ENCODE results near the gene NISCH.

NISCH gene

GRCh38 chr3:52447512-52448355 lies 7.7 kb upstream of the NISCH start:
- DNase-seq (ENCODE audit: low read depth): no peak

GRCh38 chr3:52450489-52451236 lies 4.7 kb upstream of the NISCH start:
- no peak for DNase-seq (ENCODE audit: low read depth)

GRCh38 chr3:52451237-52452083 lies 3.9 kb upstream of the NISCH start:
- no peak for DNase-seq (ENCODE audit: low read depth)

DNA sequence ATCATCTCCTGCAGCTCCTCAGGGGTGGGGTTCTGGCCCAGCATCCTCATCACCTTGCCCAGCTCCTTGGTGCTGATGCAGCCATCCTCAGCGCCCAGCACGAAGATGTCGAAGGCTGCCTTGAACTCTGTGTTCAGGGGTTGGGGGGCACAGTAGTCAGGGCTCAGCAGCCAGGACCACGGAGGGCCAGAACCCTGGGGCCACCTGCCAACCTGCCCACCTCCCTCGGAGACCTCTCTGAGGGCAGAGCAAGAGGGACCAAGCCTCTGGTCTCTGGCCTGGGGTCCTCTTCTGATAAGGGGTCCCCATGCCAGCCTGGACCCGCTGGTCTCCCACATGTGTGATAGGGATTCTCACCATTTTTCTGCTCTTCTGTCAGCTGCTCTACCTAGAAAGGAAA lies 3.3 kb upstream of the NISCH start:
- DNase-seq (ENCODE audit: low read depth): no peak

- no peak for DNase-seq (ENCODE audit: low read depth)
These were observed 2.7 kb upstream of the NISCH start for GRCh38 chr3:52452570-52453221.

GRCh38 chr3:52453496-52454249 lies 1.7 kb upstream of the NISCH start, which contains the start of gene TNNC1:
Gene TNNC1 (minus strand): TSS chr3:52454041. CDS start chr3:52454015, 26 bp downstream.
- DNase-seq (ENCODE audit: low read depth): no peak

DNA sequence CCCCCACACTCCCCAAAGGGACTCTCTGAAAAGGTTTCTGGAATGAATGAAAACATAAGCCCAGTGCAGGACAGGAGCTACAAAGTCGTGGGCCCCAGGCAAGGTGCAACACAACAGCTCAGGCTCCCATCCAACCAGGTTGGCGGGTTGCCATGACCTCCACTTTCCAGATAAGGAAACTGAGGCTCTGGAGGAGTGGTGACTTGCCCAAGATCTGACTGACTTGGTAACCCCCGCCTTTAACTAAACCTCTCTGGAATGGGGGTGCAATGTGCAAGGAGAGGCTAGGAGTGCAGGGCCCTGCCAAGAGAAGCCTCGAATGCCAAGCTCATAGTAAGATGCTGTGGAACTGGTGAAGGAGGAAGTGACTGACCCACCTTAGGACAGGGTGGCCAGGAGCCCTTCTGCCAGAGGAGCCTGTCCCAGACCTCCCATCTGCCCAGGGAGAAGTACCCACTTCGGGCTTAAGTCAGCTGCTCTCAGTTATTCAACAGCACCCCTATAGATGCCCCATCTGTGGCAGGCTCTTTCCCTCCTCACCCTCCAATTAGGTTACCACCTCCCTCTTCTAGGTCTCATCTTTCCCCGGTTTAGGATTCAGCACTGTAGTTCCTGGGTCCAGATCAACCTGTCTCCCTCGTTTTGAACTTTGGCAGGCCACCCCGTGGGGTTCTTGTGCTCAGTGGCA lies 1.0 kb upstream of the NISCH start:
- no peak for DNase-seq (ENCODE audit: low read depth)

DNA sequence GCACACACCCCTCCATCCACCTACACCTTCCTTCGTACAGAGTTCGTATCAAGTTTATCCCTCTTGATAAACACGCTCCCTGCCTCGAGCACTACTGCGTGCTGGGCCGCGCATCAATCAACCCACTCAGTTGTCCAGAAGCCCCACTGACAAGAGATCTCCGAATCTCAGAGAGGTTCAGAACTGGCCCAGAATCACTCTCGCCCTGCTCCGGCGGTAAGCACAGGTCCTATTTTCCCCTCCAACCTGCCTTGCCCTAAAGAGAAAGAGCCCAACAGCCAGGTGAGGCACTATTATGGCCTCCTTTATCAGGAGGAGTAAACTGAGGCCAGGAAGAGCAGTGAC lies 494 bp upstream of the NISCH start:
- no peak for DNase-seq (ENCODE audit: low read depth)

- no peak for DNase-seq (ENCODE audit: low read depth)
These were observed 880 bp downstream of the NISCH start for GRCh38 chr3:52456169-52456799.

DNA sequence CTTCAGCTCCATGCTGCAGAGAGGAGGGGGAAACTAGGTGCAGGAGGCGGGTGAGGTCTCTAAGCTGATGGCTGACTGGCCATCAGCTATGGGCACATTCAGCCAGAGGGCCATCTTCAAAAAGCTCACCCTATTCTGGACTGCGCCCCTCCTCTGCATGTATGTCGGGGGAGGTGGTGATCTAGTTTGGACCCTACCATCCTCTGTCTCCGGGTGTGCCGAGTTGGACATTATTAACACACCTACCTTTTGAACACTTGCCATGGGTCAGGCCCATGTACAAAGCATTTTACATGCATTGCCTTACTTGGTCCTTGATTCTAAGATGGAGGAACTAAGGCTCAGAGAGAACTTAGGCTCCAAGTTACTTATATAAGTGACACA lies 1.4 kb downstream of the NISCH start:
- no peak for DNase-seq (ENCODE audit: low read depth)

DNA sequence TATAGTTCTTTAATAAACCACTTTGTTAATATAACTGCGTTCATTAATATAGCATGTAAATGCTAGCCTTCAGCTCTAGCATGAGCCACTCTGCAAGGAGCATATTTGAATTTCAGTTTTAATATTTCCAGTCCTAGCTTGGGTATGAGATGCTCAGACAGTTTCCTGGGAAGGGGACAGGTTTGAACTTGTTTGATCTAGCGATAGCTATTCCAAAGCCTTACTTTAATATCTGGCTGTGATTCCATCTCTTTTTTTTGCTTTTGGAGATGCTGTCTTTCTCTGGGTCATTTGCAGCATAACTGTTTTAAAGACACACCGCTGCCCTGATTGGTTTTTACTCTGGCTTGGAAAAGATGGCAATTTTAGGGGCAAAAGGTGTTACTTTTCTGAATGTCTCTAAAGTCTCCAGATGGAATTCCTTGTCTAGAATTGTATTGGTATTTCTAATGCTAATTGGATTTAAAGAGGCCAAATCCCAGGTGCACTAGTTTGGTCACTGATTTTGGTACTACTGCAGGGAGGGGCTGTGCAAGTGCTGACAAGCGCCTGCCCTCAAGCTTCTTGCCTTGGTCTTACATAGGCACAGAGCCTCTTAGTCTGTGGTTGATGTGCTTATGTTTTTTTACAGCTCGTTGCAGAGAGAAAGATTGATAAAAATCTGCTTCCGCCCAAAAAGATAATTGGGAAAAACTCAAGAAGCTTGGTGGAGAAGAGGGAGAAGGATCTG lies 2.8 kb downstream of the NISCH start:
- DNase-seq (ENCODE audit: low read depth): no peak

DNA sequence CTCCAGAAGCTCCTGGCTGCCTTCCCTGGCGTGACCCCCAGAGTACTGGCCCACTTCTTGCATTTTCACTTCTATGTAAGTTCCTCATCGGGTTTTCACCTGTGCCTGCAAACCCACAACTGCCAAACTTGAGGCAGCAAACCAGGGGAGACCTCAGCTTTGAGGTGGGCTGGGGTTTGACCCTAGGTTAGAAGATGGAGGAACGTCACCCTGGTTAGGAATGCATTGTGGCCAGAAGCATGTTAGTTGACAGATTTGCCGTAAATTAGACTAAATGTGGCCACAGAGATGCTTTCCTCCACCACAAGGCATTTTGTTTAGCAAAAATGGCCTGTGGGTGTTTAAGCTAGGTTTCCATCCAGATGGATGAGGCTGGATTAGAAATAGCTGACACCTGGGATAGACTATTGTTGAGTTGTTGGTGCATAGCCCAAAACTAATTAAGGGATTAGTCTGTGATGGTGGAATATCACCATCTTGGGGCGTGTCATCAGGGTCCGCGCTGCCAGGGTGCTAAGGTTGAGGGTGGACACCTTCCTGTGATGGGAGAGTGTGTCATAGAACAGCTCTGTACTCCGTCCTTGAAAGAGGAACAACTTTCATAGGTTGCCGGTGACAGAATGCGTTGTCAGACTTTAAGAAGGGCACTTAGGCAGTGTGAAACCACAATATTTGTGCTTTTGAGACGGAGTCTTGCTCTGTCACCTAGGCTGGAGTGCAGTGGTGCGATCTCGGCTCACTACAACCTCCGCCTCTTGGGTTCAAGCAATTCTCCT lies 3.6 kb downstream of the NISCH start:
- no peak for DNase-seq (ENCODE audit: low read depth)

GRCh38 chr3:52461874-52462273 lies 6.5 kb downstream of the NISCH start:
- no peak for DNase-seq (ENCODE audit: low read depth)

- DNase-seq (ENCODE audit: low read depth): no peak
These were observed 8.0 kb downstream of the NISCH start for GRCh38 chr3:52463416-52463815.

GRCh38 chr3:52468336-52468735 lies 12.9 kb downstream of the NISCH start:
- DNase-seq (ENCODE audit: low read depth): no peak

- DNase-seq (ENCODE audit: low read depth): no peak
These were observed 13.6 kb downstream of the NISCH start for GRCh38 chr3:52469001-52469400.

- DNase-seq (ENCODE audit: low read depth): no peak
These were observed 15.5 kb downstream of the NISCH start for GRCh38 chr3:52470920-52471319.

- DNase-seq (ENCODE audit: low read depth): no peak
These were observed 16.2 kb downstream of the NISCH start for GRCh38 chr3:52471371-52472238.
